G401.6 (cell line): ENCODE results near the gene CETP.
"Not testable (repeated sequence)": the region's sequence is repeated elsewhere in the genome, so short reads cannot be mapped to it uniquely, and the experiment has no call there.

Experiments used
- FAIRE-seq: peaks from 2 replicates; lab custom pipeline; 2012; peaks lifted over from hg19 to GRCh38; lab: Jason Lieb, UNC

CETP gene

GRCh38 chr16:56982695-56983094 lies 20.9 kb downstream of the CETP start:
- FAIRE-seq = no peak

GRCh38 chr16:56983211-56983751 lies 21.5 kb downstream of the CETP start:
- no peak for FAIRE-seq

- FAIRE-seq = no peak
Observed at GRCh38 chr16:56984639-56985038, 22.9 kb downstream of the CETP start.

GRCh38 chr16:56985288-56985961 lies 23.7 kb downstream of the CETP start:
- FAIRE-seq = no peak

GRCh38 chr16:56985962-56986360 lies 24.2 kb downstream of the CETP start:
- FAIRE-seq = no peak

GRCh38 chr16:56986361-56986760 lies 24.6 kb downstream of the CETP start:
- FAIRE-seq = no peak

- not testable (repeated sequence) for FAIRE-seq
Observed at GRCh38 chr16:56986908-56987307, 25.2 kb downstream of the CETP start.

- no peak for FAIRE-seq
Observed at GRCh38 chr16:56987692-56988091, 25.9 kb downstream of the CETP start.

- no peak for FAIRE-seq
Observed at GRCh38 chr16:56988161-56988947, 26.6 kb downstream of the CETP start.

- FAIRE-seq = no peak
Observed at GRCh38 chr16:56988948-56989945, 27.5 kb downstream of the CETP start, which contains the start of gene NLRC5. Gene NLRC5 (plus strand): TSS chr16:56989557. CDS start chr16:57020713, 31,156 bp downstream.

- no peak for FAIRE-seq
Observed at GRCh38 chr16:56989988-56990387, 28.2 kb downstream of the CETP start.

- no peak for FAIRE-seq
Observed at GRCh38 chr16:56990407-56991286, 28.9 kb downstream of the CETP start.

GRCh38 chr16:56992431-56992830 lies 30.7 kb downstream of the CETP start:
- not testable (repeated sequence) for FAIRE-seq

- FAIRE-seq = no peak
Observed at GRCh38 chr16:56993204-56993603, 31.5 kb downstream of the CETP start.

- no peak for FAIRE-seq
Observed at GRCh38 chr16:56994311-56994710, 32.6 kb downstream of the CETP start.

- no peak for FAIRE-seq
Observed at GRCh38 chr16:56995136-56995805, 33.5 kb downstream of the CETP start.

GRCh38 chr16:56997264-56997663 lies 35.5 kb downstream of the CETP start:
- no peak for FAIRE-seq

- no peak for FAIRE-seq
Observed at GRCh38 chr16:56997931-56998330, 36.2 kb downstream of the CETP start.

GRCh38 chr16:56998352-56998751 lies 36.6 kb downstream of the CETP start:
- no peak for FAIRE-seq

- no peak for FAIRE-seq
Observed at GRCh38 chr16:56998861-56999260, 37.1 kb downstream of the CETP start.
